Esophagus (tissue), 2 donors: Measurements from ENCODE around the gene INO80E. TPM values are rescaled to one million over a fixed set of nuclear protein-coding genes. Genes with fewer than 3 reads are reported as not detected.

Source experiments
- H3K27ac ChIP-seq, 2 donors: one replicate each; pipeline ENCODE4 v1.5.1; 2013; ENCODE audit warnings: low read depth in 2 of 2, mild to moderate bottlenecking in 2 of 2, inconsistent platforms in 1 of 2, low read length in 1 of 2, moderate library complexity in 1 of 2
- H3K27me3 ChIP-seq, 2 donors: one replicate each; pipeline ENCODE4 v1.6.1; 2013; ENCODE audit warnings: low read length in 2 of 2, control low read depth in 1 of 2, mild to moderate bottlenecking in 1 of 2; ENCODE audit not compliant: insufficient read depth in 2 of 2, control insufficient read depth in 1 of 2
- H3K36me3 ChIP-seq, 2 donors: one replicate each; pipeline ENCODE4 v1.6.1; 2013; ENCODE audit warnings: low read length in 1 of 2; ENCODE audit not compliant: control insufficient read depth in 2 of 2, insufficient read depth in 2 of 2
- H3K4me1 ChIP-seq, 2 donors: one replicate each; pipeline ENCODE4 v1.6.1; 2013; ENCODE audit warnings: low read length in 1 of 2; ENCODE audit not compliant: control insufficient read depth in 2 of 2, insufficient read depth in 2 of 2
- H3K4me3 ChIP-seq, 2 donors: one replicate each; pipeline ENCODE4 v1.5.1; 2013; ENCODE audit warnings: low read length in 2 of 2, mild to moderate bottlenecking in 2 of 2, low read depth in 1 of 2, moderate library complexity in 1 of 2
- H3K9me3 ChIP-seq, 2 donors: one replicate each; pipeline ENCODE4 v1.6.1; 2013; ENCODE audit warnings: mild to moderate bottlenecking in 2 of 2, low read depth in 1 of 2, low read length in 1 of 2, moderate library complexity in 1 of 2; ENCODE audit not compliant: control insufficient read depth in 2 of 2, insufficient read depth in 1 of 2
- WGBS, 2 donors: extraction: QIAGEN DNeasy Blood & Tissue Kit; methylation state at CpG; one replicate each; pipeline ENCODE4 v1.1.7; 2013; 5-methylcytosine and 5-hydroxymethylcytosine counted together
- polyA plus RNA-seq, 2 donors: library from polyadenylated mRNA; stranded (reverse); fragments of 200-250 nt; gene quantifications; one replicate each; pipeline ENCODE4 v1.2.3, GENCODE V29; 2013
- donor health status: healthy with polysubstance abuse.
- donor health status: Bipolar disorder and iron deficiency.

The INO80E gene
- polyA plus RNA-seq, 2 donors = 46.4 to 82.1 TPM

GRCh38 chr16:29961479-29962343, 34.3 kb upstream of the INO80E start, which contains the start of gene TMEM219:
Gene TMEM219, plus strand, starts transcription at chr16:29962079. Its CDS starts 1,065 bp downstream, at chr16:29963144.
- H3K27me3 ChIP-seq = no peaks in the 10 kb centered on the region
- H3K4me3 ChIP-seq = peak within 1 kb of the TSS; percentile 71 to 85
- peaks cover 0 to 3% of the 10 kb centered on the region in 2 donors for H3K4me1 ChIP-seq
- no peaks in the 10 kb centered on the region for H3K9me3 ChIP-seq
- H3K36me3 ChIP-seq = no peaks in the 10 kb centered on the region
- 0 to 1% methylated on average over 56 to 75 of the region's 75 CpGs for WGBS, 2 donors
- H3K27ac ChIP-seq = peak within 1 kb of the TSS; percentile 94 to 98

- no peaks in the 10 kb centered on the region for H3K27me3 ChIP-seq
- no peaks in the 10 kb centered on the region for H3K36me3 ChIP-seq
- H3K4me3 ChIP-seq = peak overlapping the region; percentile 71 to 85
- no peaks in the 10 kb centered on the region for H3K9me3 ChIP-seq
- H3K27ac ChIP-seq = peak overlapping the region; percentile 94 to 98
- 5 to 6% methylated on average over 17 to 18 of the region's 18 CpGs for WGBS, 2 donors
- peaks cover 0 to 3% of the 10 kb centered on the region in 2 donors for H3K4me1 ChIP-seq
Observed at GRCh38 chr16:29962344-29962994, 33.6 kb upstream of the INO80E start.

DNA sequence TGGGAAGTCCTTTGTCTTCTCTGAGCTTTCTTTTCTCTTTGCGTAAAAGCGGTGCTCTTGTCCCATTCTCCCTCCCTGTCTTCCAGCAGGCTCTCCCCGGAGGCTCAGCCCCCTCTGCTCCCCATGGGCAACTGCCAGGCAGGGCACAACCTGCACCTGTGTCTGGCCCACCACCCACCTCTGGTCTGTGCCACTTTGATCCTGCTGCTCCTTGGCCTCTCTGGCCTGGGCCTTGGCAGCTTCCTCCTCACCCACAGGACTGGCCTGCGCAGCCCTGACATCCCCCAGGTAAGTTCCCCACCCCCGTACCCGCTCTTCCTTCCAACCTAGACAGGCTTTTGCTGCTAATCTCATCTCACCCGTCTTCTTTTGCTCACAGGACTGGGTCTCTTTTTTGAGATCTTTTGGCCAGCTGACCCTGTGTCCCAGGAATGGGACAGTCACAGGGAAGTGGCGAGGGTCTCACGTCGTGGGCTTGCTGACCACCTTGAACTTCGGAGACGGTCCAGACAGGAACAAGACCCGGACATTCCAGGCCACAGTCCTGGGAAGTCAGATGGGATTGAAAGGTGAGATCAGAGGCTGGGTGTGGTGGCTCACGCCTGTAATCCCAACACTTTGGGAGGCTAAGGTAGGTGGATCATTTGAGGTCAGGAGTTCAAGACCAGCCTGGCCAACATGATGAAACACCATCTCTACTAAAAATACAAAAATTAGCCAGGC, 32.9 kb upstream of the INO80E start:
- peaks cover 0 to 3% of the 10 kb centered on the region in 2 donors for H3K4me1 ChIP-seq
- no peaks in the 10 kb centered on the region for H3K27me3 ChIP-seq
- 76 to 81% methylated on average over 14 of the region's 14 CpGs for WGBS, 2 donors
- H3K4me3 ChIP-seq = peak overlapping the region; percentile 1 to 85
- no peaks in the 10 kb centered on the region for H3K9me3 ChIP-seq
- peaks cover 0 to 3% of the 10 kb centered on the region in 2 donors for H3K36me3 ChIP-seq
- H3K27ac ChIP-seq = peak overlapping the region; percentile 94 to 98

DNA sequence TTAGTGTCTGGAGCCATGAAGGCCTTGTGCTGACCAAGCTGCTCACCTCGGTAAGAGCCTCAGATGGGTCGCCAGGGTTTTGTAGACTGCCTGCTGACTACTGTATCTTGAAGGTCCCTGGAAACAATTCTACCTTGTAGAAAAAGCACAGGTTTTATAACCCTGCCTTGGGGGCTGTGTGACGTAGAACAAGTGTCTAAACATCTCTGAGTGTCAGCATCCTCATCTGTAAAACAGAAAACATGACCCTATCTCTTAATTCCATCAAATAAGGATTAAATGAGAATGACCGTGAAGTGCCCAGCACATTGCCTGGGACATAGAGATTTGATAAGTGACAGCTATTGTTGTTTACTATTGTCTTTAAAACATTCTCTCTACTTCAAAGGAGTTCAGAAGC, 27.8 kb upstream of the INO80E start:
- no peak overlapping the region for H3K4me3 ChIP-seq
- no peaks in the 10 kb centered on the region for H3K9me3 ChIP-seq
- H3K4me1 ChIP-seq = peaks cover 2% of the 10 kb centered on the region in 2 donors
- no peaks in the 10 kb centered on the region for H3K27me3 ChIP-seq
- H3K27ac ChIP-seq = no peak overlapping the region
- WGBS, 2 donors = 92 to 98% methylated on average over 4 of the region's 4 CpGs
- peaks cover 0 to 9% of the 10 kb centered on the region in 2 donors for H3K36me3 ChIP-seq

DNA sequence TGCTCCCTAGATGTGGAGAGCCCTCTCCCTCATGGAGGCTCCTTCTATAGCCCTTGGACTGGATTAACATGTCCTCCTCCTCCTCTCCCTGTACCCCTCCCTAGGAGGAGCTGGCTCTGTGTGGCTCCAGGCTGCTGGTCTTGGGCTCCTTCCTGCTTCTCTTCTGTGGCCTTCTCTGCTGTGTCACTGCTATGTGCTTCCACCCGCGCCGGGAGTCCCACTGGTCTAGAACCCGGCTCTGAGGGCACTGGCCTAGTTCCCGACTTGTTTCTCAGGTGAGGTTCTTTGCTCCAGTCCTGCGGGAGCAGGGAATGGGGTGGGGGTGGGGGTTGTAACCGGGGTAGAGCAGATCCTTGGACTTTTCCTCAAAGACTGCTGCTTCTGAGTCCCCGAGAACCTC, 24.7 kb upstream of the INO80E start:
- H3K36me3 ChIP-seq = peaks cover 0 to 9% of the 10 kb centered on the region in 2 donors
- no peak overlapping the region for H3K4me3 ChIP-seq
- H3K27me3 ChIP-seq = no peaks in the 10 kb centered on the region
- H3K27ac ChIP-seq = no peak overlapping the region
- peaks cover 9 to 16% of the 10 kb centered on the region in 2 donors for H3K4me1 ChIP-seq
- no peaks in the 10 kb centered on the region for H3K9me3 ChIP-seq
- WGBS, 2 donors = 88 to 91% methylated on average over 8 of the region's 8 CpGs

- H3K36me3 ChIP-seq = peaks cover 0 to 9% of the 10 kb centered on the region in 2 donors
Observed at GRCh38 chr16:29972500-29972899, 23.5 kb upstream of the INO80E start.

DNA sequence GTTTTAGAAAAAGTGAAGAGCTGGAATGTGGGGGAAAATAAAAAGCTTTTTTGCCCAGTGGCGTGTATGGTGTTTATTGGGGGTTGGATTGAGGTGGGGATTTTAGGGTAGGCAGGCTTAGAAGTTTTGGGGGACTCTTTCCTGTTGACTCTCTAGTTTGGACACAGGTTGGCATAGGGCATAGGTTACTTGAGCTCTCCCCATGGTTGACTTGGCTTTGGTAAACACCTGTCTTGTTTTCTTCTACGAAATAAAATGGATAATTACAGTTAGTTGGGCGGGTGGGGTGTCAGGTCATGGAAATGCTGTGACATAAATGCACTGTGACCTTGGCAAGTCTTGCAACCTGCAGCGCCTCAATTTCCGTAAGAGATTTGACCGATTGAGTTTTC, 23.1 kb upstream of the INO80E start:
- WGBS, 2 donors = 61 to 76% methylated on average over 6 of the region's 6 CpGs
- Histone ChIP-seq H3K27ac (peak overlapping the region in 1 of 2 donors; percentile 40), H3K27me3 (no peaks in the 10 kb centered on the region), H3K4me1 (peaks cover 10 to 16% of the 10 kb centered on the region in 2 donors), H3K36me3 (peaks cover 5 to 8% of the 10 kb centered on the region in 2 donors), H3K4me3 (peak overlapping the region; percentile 64 to 94), H3K9me3 (no peaks in the 10 kb centered on the region)

More at GRCh38 chr16:29972500-29972899, 23.5 kb upstream of the INO80E start:
- no peak overlapping the region for H3K4me3 ChIP-seq
- H3K27ac ChIP-seq = peak overlapping the region in 1 of 2 donors; percentile 31
- H3K4me1 ChIP-seq = peaks cover 10 to 16% of the 10 kb centered on the region in 2 donors
- H3K9me3 ChIP-seq = no peaks in the 10 kb centered on the region
- 91 to 100% methylated on average over 1 of the region's 1 CpG for WGBS, 2 donors
- H3K27me3 ChIP-seq = no peaks in the 10 kb centered on the region

GRCh38 chr16:29973384-29974246, 22.4 kb upstream of the INO80E start, which contains the start of gene TAOK2:
Gene TAOK2, plus strand, starts transcription at chr16:29973868. Its CDS starts 3,905 bp downstream, at chr16:29977773.
- H3K4me1 ChIP-seq = peaks cover 10 to 16% of the 10 kb centered on the region in 2 donors
- H3K9me3 ChIP-seq = no peaks in the 10 kb centered on the region
- H3K36me3 ChIP-seq = peaks cover 10 to 11% of the 10 kb centered on the region in 2 donors
- no peaks in the 10 kb centered on the region for H3K27me3 ChIP-seq
- 4% methylated on average over 70 to 75 of the region's 75 CpGs for WGBS, 2 donors
- peak within 1 kb of the TSS; percentile 64 to 94 for H3K4me3 ChIP-seq
- H3K27ac ChIP-seq = peak within 1 kb of the TSS; percentile 77 to 96
